HEK293 (cell line): ENCODE measurements around the gene PLD5.

Source experiments
- CTCF ChIA-PET: fragments of 350-600 bp; formaldehyde crosslinking; extraction: SDS; loops from one replicate; lab custom pipeline; 2021; ENCODE audit warnings: antibody characterized with exemption; lab: Yijun Ruan, JAX
- POLR2A ChIA-PET: fragments of 300-600 bp; formaldehyde crosslinking; extraction: SDS; loops from one replicate; lab custom pipeline; 2020; ENCODE audit warnings: antibody characterized with exemption, inconsistent platforms; lab: Yijun Ruan, JAX
- H3K27ac ChIP-seq: fragments of 200-500 bp; sonication (Bioruptor generic); 2 replicates; pipeline ENCODE4 v1.5.1; 2014; ENCODE audit warnings: low read depth, low read length, control low read depth, inconsistent platforms; ENCODE audit errors: extremely low read depth
- H3K36me3 ChIP-seq, 2 experiments: fragments of 200-500 bp in 1 of 2; sonication (Bioruptor generic) in 1 of 2; 1 replicate in 1 of 2; 2 replicates in 1 of 2; pipeline ENCODE4 v1.5.1; 2014 to 2017; ENCODE audit warnings: inconsistent platforms in 2 of 2, low read length in 2 of 2; ENCODE audit not compliant: control insufficient read depth in 2 of 2, insufficient read depth in 1 of 2
- H3K4me1 ChIP-seq: fragments of 200-500 bp; sonication (Bioruptor generic); 2 replicates; pipeline ENCODE4 v1.5.1; 2014; ENCODE audit warnings: mild to moderate bottlenecking, low read length, inconsistent platforms; ENCODE audit not compliant: control insufficient read depth, insufficient read depth
- H3K4me3 ChIP-seq: 2 replicates; pipeline ENCODE4 v1.5.1; 2011; ENCODE audit warnings: low read depth, mild to moderate bottlenecking, control low read depth, low read length, moderate library complexity
- H3K9me3 ChIP-seq: fragments of 200-500 bp; sonication (Bioruptor generic); 2 replicates; pipeline ENCODE4 v1.5.1; 2014; ENCODE audit warnings: low read depth, low read length, inconsistent platforms; ENCODE audit not compliant: control insufficient read depth, insufficient read depth
- HOXC10 ChIP-seq: sonication (generic); formaldehyde crosslinking; IDR thresholded peaks from 2 replicates; pipeline ENCODE4 v1.8.1; 2023; ENCODE audit warnings: mild to moderate bottlenecking, missing genetic modification reagents
- HOXD13 ChIP-seq: sonication (generic); formaldehyde crosslinking; IDR thresholded peaks from 2 replicates; pipeline ENCODE4 v1.8.0; 2022; ENCODE audit warnings: missing genetic modification reagents, borderline replicate concordance
- KLF10 ChIP-seq: fragments of 450-650 bp; IDR thresholded peaks from 2 replicates; pipeline ENCODE4 v1.5.1; 2018; ENCODE audit warnings: missing biosample characterization, mild to moderate bottlenecking, missing genetic modification characterization
- ZBTB17 ChIP-seq: fragments of 450-650 bp; formaldehyde crosslinking; IDR thresholded peaks from 2 replicates; pipeline ENCODE4 v1.5.1; 2016; ENCODE audit warnings: missing biosample characterization, missing genetic modification characterization
- ZEB2 ChIP-seq: fragments of 450-650 bp; formaldehyde crosslinking; IDR thresholded peaks from 2 replicates; pipeline ENCODE4 v1.5.1; 2016; ENCODE audit warnings: missing biosample characterization, missing genetic modification characterization
- ZFP69B ChIP-seq: fragments of 450-650 bp; formaldehyde crosslinking; IDR thresholded peaks from 2 replicates; pipeline ENCODE4 v1.5.1; 2016; ENCODE audit warnings: missing biosample characterization, missing genetic modification characterization
- ZNF132 ChIP-seq: fragments of 450-650 bp; formaldehyde crosslinking; IDR thresholded peaks from 2 replicates; pipeline ENCODE4 v1.5.1; 2017; ENCODE audit warnings: missing biosample characterization, missing genetic modification characterization, borderline replicate concordance
- ZNF157 ChIP-seq: fragments of 450-650 bp; formaldehyde crosslinking; IDR thresholded peaks from 2 replicates; pipeline ENCODE4 v1.5.1; 2016; ENCODE audit warnings: missing biosample characterization, missing genetic modification characterization
- ZNF16 ChIP-seq: fragments of 450-650 bp; formaldehyde crosslinking; IDR thresholded peaks from 2 replicates; pipeline ENCODE4 v1.5.1; 2016; ENCODE audit warnings: low read depth, missing biosample characterization, missing genetic modification characterization
- ZNF184 ChIP-seq: fragments of 450-650 bp; IDR thresholded peaks from 2 replicates; pipeline ENCODE4 v1.5.1; 2018; ENCODE audit warnings: missing biosample characterization, mild to moderate bottlenecking, missing genetic modification characterization
- ZNF2 ChIP-seq: fragments of 450-650 bp; formaldehyde crosslinking; IDR thresholded peaks from 2 replicates; pipeline ENCODE4 v1.5.1; 2016; ENCODE audit warnings: missing biosample characterization, missing genetic modification characterization
- ZNF24 ChIP-seq: fragments of 450-650 bp; formaldehyde crosslinking; IDR thresholded peaks from 2 replicates; pipeline ENCODE4 v1.5.1; 2016; ENCODE audit warnings: missing biosample characterization, missing genetic modification characterization
- ZNF350 ChIP-seq: fragments of 450-650 bp; formaldehyde crosslinking; IDR thresholded peaks from 2 replicates; pipeline ENCODE4 v1.5.0; 2017; ENCODE audit warnings: missing biosample characterization, mild to moderate bottlenecking, missing genetic modification characterization
- ZNF354C ChIP-seq: fragments of 450-650 bp; formaldehyde crosslinking; IDR thresholded peaks from 2 replicates; pipeline ENCODE4 v1.5.1; 2016; ENCODE audit warnings: missing biosample characterization, missing genetic modification characterization, low read depth, borderline replicate concordance
- ZNF394 ChIP-seq: fragments of 450-650 bp; formaldehyde crosslinking; IDR thresholded peaks from 2 replicates; pipeline ENCODE4 v1.5.1; 2016; ENCODE audit warnings: missing biosample characterization, missing genetic modification characterization, mild to moderate bottlenecking, moderate library complexity, borderline replicate concordance
- ZNF549 ChIP-seq: fragments of 450-650 bp; IDR thresholded peaks from 2 replicates; pipeline ENCODE4 v1.5.1; 2018; ENCODE audit warnings: missing biosample characterization, missing genetic modification characterization, mild to moderate bottlenecking, inconsistent platforms, moderate library complexity
- ZNF560 ChIP-seq: fragments of 450-650 bp; formaldehyde crosslinking; IDR thresholded peaks from 2 replicates; pipeline ENCODE4 v1.5.1; 2017; ENCODE audit warnings: missing biosample characterization, missing genetic modification characterization, borderline replicate concordance
- ZNF600 ChIP-seq: fragments of 450-650 bp; formaldehyde crosslinking; IDR thresholded peaks from 2 replicates; pipeline ENCODE4 v1.5.1; 2016; ENCODE audit warnings: missing biosample characterization, missing genetic modification characterization
- ZNF629 ChIP-seq: fragments of 450-650 bp; formaldehyde crosslinking; IDR thresholded peaks from 2 replicates; pipeline ENCODE4 v1.5.1; 2017; ENCODE audit warnings: missing biosample characterization, missing genetic modification characterization
- ZNF660 ChIP-seq: fragments of 450-650 bp; IDR thresholded peaks from 2 replicates; pipeline ENCODE4 v1.5.1; 2018; ENCODE audit warnings: missing biosample characterization, mild to moderate bottlenecking, missing genetic modification characterization
- ZNF776 ChIP-seq: fragments of 450-650 bp; formaldehyde crosslinking; IDR thresholded peaks from 2 replicates; pipeline ENCODE4 v1.5.0; 2017; ENCODE audit warnings: missing biosample characterization, missing genetic modification characterization, borderline replicate concordance
- ZNF785 ChIP-seq: fragments of 450-650 bp; formaldehyde crosslinking; IDR thresholded peaks from 2 replicates; pipeline ENCODE4 v1.5.1; 2016; ENCODE audit warnings: missing biosample characterization, missing genetic modification characterization
- ZNF791 ChIP-seq: fragments of 450-650 bp; formaldehyde crosslinking; IDR thresholded peaks from 2 replicates; pipeline ENCODE4 v1.5.1; 2016; ENCODE audit warnings: missing biosample characterization, missing genetic modification characterization
- ZSCAN30 ChIP-seq: fragments of 450-650 bp; IDR thresholded peaks from 2 replicates; pipeline ENCODE4 v1.5.1; 2018; ENCODE audit warnings: missing biosample characterization, mild to moderate bottlenecking, missing genetic modification characterization, moderate library complexity
- TF ChIP-seq, protein P1 (sequence below): sonication (generic); formaldehyde crosslinking; IDR thresholded peaks from 2 replicates; pipeline ENCODE4 v1.8.1; 2022; ENCODE audit warnings: mild to moderate bottlenecking, moderate library complexity, missing genetic modification reagents
- TF ChIP-seq, protein P2 (sequence below): fragments of 450-650 bp; formaldehyde crosslinking; IDR thresholded peaks from 2 replicates; pipeline ENCODE4 v1.5.1; 2017; ENCODE audit warnings: missing biosample characterization, missing genetic modification characterization
- TF ChIP-seq, protein P3 (sequence below): fragments of 450-650 bp; formaldehyde crosslinking; IDR thresholded peaks from 2 replicates; pipeline ENCODE4 v1.5.1; 2016; ENCODE audit warnings: missing biosample characterization, missing genetic modification characterization, low read depth

Gene PLD5

DNA sequence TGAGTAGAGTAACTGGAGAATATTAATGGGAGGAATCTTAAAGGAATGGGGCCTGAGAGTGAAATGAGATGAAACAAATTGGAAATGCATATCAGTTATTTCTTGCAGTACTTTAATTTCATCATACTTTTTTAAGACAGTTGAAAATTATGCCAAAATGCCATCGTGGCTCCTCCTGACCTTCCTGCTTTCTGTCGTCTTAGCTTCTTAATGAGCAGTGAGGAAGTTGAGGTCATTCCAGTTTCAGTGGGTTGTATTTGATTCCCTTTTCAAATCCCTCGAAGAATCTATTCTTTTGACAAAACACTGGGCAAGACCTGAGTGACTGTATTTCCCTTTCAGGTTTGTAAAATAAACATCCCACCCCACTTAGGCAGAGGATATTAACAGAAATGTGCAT, 390.7 kb downstream of the PLD5 start (continued):
- TF ChIP-seq KLF10 (tag by site-specific recombination) (no peak), ZNF2 (tag by site-specific recombination) (no peak)

DNA sequence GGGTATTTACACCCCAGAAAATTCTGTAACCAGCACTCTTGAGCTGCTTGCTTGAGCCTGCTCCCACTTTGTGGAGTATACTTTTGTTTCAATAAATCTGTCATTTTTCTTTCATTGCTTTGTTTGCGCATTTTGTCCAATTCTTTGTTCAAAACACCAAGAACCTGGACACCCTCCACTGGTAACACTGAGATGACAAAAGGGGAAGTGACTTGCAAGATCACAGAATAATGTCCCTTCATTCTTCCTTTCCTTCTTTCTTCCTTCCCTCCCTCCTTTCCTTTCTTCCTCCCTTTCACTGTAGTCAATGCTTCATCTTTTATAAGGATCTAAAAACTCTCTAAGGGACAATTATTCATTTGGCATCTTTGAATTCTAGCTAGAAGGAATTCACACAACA, 391.1 kb downstream of the PLD5 start:
- Histone ChIP-seq H3K4me3 (no peak overlapping the region), H3K9me3 (no peaks in the 10 kb centered on the region), H3K36me3 (no peaks in the 10 kb centered on the region), H3K27ac (no peak overlapping the region), H3K4me1 (no peaks in the 10 kb centered on the region)
- CTCF ChIA-PET, result interaction anchor here (0.9 to 1.1 kb wide), 2 partner anchors 41 to 233 kb away, joined by 3 to 4 read pairs; no protein-coding TSS in a partner anchor
- TF ChIP-seq, protein P1, sequence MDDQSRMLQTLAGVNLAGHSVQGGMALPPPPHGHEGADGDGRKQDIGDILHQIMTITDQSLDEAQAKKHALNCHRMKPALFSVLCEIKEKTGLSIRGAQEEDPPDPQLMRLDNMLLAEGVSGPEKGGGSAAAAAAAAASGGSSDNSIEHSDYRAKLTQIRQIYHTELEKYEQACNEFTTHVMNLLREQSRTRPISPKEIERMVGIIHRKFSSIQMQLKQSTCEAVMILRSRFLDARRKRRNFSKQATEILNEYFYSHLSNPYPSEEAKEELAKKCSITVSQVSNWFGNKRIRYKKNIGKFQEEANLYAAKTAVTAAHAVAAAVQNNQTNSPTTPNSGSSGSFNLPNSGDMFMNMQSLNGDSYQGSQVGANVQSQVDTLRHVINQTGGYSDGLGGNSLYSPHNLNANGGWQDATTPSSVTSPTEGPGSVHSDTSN (CRISPR knock-in tag), result no peak
- TF ChIP-seq ZNF394 (no peak), ZBTB17 (tag by site-specific recombination) (no peak)
- TF ChIP-seq, protein P2, sequence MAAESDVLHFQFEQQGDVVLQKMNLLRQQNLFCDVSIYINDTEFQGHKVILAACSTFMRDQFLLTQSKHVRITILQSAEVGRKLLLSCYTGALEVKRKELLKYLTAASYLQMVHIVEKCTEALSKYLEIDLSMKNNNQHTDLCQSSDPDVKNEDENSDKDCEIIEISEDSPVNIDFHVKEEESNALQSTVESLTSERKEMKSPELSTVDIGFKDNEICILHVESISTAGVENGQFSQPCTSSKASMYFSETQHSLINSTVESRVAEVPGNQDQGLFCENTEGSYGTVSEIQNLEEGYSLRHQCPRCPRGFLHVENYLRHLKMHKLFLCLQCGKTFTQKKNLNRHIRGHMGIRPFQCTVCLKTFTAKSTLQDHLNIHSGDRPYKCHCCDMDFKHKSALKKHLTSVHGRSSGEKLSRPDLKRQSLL, result no peak
- POLR2A ChIA-PET, result no interaction called here

DNA sequence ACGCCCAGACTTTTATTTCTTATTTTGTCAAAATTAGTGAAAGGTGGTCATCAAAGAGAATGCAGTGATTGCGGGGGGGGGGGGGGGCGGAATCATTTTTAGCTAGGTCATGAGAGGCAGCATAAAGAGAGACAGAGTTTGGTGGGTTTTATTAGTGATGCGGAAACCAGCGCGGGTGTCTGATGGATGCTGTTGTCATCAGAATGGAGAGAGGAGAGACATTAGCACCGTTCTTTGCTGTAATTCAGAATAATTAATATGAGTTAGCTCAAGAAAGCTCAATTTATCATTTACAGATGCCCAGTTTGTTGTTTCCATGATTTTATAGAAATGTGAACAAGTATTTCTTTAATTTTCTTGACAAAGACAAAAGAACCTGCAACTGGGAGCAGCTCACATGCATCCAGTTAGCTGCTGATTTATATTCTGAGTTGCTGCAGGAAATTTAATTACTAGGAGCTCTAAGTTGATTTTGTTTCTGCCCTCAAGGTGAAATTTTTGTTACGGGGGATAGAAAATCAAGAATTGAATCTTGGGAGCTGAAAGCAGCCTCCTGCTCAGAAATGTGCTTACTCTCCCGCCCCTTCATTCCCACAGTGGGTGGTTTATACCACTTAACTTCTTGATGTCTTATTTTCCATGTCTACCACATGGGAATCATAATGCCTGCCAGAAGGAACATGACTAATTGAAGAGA, 392.2 kb downstream of the PLD5 start:
- H3K9me3 ChIP-seq, result no peaks in the 10 kb centered on the region
- H3K27ac ChIP-seq, result no peak overlapping the region
- ChIA-PET CTCF (interaction anchor here (0.6 kb wide), 1 partner anchor 404 kb away, joined by 4 read pairs; no protein-coding TSS in a partner anchor), POLR2A (no interaction called here)
- no peaks in the 10 kb centered on the region for H3K4me1 ChIP-seq
- no peak for TF ChIP-seq ZEB2
- no peak for TF ChIP-seq ZFP69B (tag by site-specific recombination)
- no peak overlapping the region for H3K4me3 ChIP-seq
- no peaks in the 10 kb centered on the region for H3K36me3 ChIP-seq

DNA sequence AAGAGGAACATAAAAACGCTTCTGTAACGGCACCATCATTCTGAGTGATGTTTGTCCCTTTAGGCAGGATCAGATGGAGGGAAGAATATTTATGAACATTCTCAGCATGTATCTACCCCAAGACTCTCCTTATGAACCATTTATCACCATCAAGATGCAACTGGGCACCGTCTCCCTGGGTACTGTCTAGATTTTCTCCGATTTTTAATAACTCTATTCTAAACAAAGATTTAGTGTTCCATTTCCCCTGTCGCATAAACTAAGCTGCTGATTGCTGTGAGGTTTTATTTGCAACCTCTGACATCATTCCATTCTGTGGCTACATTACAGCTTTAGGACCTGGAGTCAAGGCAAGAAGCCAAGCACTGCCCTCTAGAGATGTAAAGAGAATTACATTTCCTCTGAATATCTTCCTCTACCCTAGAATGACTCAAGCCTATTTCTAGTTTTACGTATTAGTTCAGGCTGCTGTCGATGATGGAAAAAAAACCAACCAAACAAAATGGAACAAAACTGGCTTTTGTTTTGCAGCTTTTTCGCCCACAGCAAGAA, 395.5 kb downstream of the PLD5 start:
- POLR2A ChIA-PET, result interaction anchor here (1.1 kb wide), 1 partner anchor 108 kb away, joined by 3 read pairs; no protein-coding TSS in a partner anchor
- Histone ChIP-seq H3K4me1 (no peaks in the 10 kb centered on the region), H3K9me3 (no peaks in the 10 kb centered on the region), H3K36me3 (no peaks in the 10 kb centered on the region), H3K27ac (no peak overlapping the region), H3K4me3 (no peak overlapping the region)
- CTCF ChIA-PET, result interaction anchor here (0.6 to 2.2 kb wide), 35 partner anchors 8 to 343 kb away, joined by 3 to 25 read pairs (median 4); no protein-coding TSS in a partner anchor
- TF ChIP-seq HOXD13 (no peak), ZEB2 (0 out of 2 replicates have a peak, but pooled peaks have one; percentile 42), ZNF350 (tag by site-specific recombination) (no peak), ZNF600 (tag by site-specific recombination) (no peak), ZNF16 (tag by site-specific recombination) (peak; percentile 10; the same call in 1 of the 2 replicates), ZNF791 (tag by site-specific recombination) (no peak), ZNF549 (tag by site-specific recombination) (no peak), ZNF24 (no peak; the same call in 1 of the 2 replicates), HOXC10 (CRISPR knock-in tag) (no peak), ZNF132 (tag by site-specific recombination) (no peak), ZNF184 (tag by site-specific recombination) (peak; percentile 37; the same call in 1 of the 2 replicates), ZNF354C (tag by site-specific recombination) (no peak), ZSCAN30 (tag by site-specific recombination) (0 out of 2 replicates have a peak, but pooled peaks have one; percentile 37), ZNF629 (tag by site-specific recombination) (peak; percentile 91), ZNF785 (tag by site-specific recombination) (no peak), ZNF560 (tag by site-specific recombination) (no peak), ZNF157 (tag by site-specific recombination) (no peak), ZNF776 (tag by site-specific recombination) (no peak), ZNF660 (peak; percentile 96)
- TF ChIP-seq, protein P3, sequence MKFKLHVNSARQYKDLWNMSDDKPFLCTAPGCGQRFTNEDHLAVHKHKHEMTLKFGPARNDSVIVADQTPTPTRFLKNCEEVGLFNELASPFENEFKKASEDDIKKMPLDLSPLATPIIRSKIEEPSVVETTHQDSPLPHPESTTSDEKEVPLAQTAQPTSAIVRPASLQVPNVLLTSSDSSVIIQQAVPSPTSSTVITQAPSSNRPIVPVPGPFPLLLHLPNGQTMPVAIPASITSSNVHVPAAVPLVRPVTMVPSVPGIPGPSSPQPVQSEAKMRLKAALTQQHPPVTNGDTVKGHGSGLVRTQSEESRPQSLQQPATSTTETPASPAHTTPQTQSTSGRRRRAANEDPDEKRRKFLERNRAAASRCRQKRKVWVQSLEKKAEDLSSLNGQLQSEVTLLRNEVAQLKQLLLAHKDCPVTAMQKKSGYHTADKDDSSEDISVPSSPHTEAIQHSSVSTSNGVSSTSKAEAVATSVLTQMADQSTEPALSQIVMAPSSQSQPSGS, result peak; percentile 88
